Camera-type eye (tissue), 1 donor: ENCODE data around the gene PRAMEF26. TPM values are rescaled to one million over a fixed set of nuclear protein-coding genes. Genes with fewer than 3 reads are reported as not detected.

ENCODE experiments used
- total RNA-seq: library from RNA; depleted of rRNA; stranded (reverse); fragments of >200 nt; gene quantifications from one replicate; pipeline ENCODE4 v1.2.3, GENCODE V29; 2014

Gene PRAMEF26
- not detected for total RNA-seq

DNA sequence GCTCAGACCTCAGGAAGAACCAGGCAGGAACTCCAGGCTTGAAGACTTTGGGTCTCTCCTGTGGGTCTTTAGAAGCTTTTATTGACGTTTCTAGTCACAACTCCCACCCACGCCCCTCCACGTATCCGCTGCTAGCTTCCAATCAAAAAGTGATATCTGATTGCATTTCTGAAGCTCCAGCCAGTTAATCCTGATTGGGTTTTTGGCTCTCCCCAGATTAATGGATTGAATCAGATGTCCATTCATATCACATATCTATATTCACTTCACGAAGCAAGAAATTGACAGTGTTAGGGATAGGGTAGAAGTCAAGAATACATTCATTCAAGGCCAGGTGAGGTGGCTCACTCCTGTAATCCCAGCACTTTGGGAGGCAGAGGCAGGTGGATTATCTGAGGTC is at the start of gene PRAMEF26:
PRAMEF26 (minus strand) TSS at position 101 of the 400 bp plus-strand sequence. CDS start 2,914 bp downstream, outside the sequence.

DNA sequence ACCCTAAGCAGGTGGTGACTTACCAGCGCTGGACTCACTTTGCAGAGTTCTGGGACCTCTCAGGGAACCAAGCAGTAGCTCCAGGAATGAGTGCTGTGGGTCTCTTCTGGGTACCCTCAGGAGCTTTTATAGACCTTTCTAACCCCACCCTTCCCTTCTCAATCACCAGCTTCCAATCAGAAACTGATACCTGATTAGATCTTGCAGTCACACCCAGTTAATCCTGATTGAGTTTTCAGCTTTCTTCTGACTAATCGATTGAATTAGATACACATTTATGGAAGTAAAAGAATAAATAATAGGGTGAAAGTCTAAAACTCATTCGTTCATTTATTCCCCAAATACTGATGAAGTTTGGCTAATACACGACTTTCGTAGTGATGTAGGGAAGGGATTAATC is 45.5 kb upstream of the PRAMEF26 start, which contains the start of gene PRAMEF13:
PRAMEF13 (minus strand) TSS at position 101 of the 400 bp plus-strand sequence. CDS start 1,820 bp downstream, outside the sequence.

GRCh38 chr1:13171548-13171947 is 15.7 kb upstream of the PRAMEF26 start, which contains the start of gene PRAMEF9:
PRAMEF9 (plus strand) TSS chr1:13171848; CDS start chr1:13175281, 3,433 bp downstream.

GRCh38 chr1:13165531-13165930 is 9.7 kb upstream of the PRAMEF26 start, which contains the start of gene HNRNPCL4:
HNRNPCL4 (minus strand) TSS chr1:13165631; CDS start chr1:13165467, 164 bp downstream.

GRCh38 chr1:13116754-13117153 is 39.1 kb downstream of the PRAMEF26 start, which contains the start of gene HNRNPCL2:
HNRNPCL2 (minus strand) TSS chr1:13116854; CDS start chr1:13116400, 454 bp downstream.

Other genes starting within 250 kb of the PRAMEF26 start
- gene PRAMEF7, start 239.4 kb downstream of the PRAMEF26 start, total RNA-seq = not detected
- gene PRAMEF6, start 208.4 kb downstream of the PRAMEF26 start, total RNA-seq = not detected
- gene PRAMEF27, start 99.4 kb downstream of the PRAMEF26 start, total RNA-seq = not detected
- not detected for gene HNRNPCL3, start 95.2 kb downstream of the PRAMEF26 start, total RNA-seq
- gene PRAMEF25, start 85.2 kb downstream of the PRAMEF26 start, total RNA-seq = not detected
- gene HNRNPCL2, start 39.2 kb downstream of the PRAMEF26 start, total RNA-seq = not detected
- gene HNRNPCL4, start 9.6 kb upstream of the PRAMEF26 start, total RNA-seq = not detected
- not detected for gene PRAMEF9, start 15.8 kb upstream of the PRAMEF26 start, total RNA-seq
- not detected for gene PRAMEF13, start 45.4 kb upstream of the PRAMEF26 start, total RNA-seq
- not detected for gene PRAMEF18, start 70.1 kb upstream of the PRAMEF26 start, total RNA-seq
- gene PRAMEF5, start 98.2 kb upstream of the PRAMEF26 start, total RNA-seq = not detected
- gene PRAMEF8, start 129.1 kb upstream of the PRAMEF26 start, total RNA-seq = not detected
- gene PRAMEF33, start 147.5 kb upstream of the PRAMEF26 start, total RNA-seq = not detected
- not detected for gene PRAMEF15, start 159.6 kb upstream of the PRAMEF26 start, total RNA-seq
- gene PRAMEF14, start 191.1 kb upstream of the PRAMEF26 start, total RNA-seq = not detected
- not detected for gene PRAMEF19, start 215.9 kb upstream of the PRAMEF26 start, total RNA-seq
- gene PRAMEF17, start 233.6 kb upstream of the PRAMEF26 start, total RNA-seq = not detected